Measurements from ENCODE around the gene PBRM1.

DNA sequence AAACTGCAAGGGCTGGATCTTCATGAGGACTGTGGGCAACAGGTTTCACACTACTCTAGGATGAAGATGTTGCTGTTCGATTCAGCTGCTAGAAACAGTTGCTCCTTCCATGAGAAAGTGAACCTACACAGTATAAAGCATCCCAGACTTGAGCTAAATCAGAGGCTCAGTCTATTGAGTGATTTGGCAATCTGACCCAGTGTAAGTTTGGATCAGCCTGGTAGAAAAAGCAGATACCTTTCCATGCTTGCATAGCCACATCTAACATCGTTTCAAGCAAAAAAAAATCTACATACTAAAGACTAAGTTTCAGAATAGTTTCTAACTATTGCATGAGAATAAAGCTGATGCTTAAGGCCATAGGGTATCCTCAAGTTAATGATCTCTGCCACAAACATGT, 144.7 kb downstream of the PBRM1 start:
- TF ChIP-seq EZH2phosphoT487 (IDR thresholded peaks at IDR 0.05; ENCODE audit: borderline replicate concordance, low read depth, low read length) = no peak
- TF ChIP-seq, protein P1, sequence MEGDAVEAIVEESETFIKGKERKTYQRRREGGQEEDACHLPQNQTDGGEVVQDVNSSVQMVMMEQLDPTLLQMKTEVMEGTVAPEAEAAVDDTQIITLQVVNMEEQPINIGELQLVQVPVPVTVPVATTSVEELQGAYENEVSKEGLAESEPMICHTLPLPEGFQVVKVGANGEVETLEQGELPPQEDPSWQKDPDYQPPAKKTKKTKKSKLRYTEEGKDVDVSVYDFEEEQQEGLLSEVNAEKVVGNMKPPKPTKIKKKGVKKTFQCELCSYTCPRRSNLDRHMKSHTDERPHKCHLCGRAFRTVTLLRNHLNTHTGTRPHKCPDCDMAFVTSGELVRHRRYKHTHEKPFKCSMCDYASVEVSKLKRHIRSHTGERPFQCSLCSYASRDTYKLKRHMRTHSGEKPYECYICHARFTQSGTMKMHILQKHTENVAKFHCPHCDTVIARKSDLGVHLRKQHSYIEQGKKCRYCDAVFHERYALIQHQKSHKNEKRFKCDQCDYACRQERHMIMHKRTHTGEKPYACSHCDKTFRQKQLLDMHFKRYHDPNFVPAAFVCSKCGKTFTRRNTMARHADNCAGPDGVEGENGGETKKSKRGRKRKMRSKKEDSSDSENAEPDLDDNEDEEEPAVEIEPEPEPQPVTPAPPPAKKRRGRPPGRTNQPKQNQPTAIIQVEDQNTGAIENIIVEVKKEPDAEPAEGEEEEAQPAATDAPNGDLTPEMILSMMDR (conservative IDR thresholded peaks at IDR 0.05; ENCODE audit: low read length) = no peak
